Measurements from ENCODE around the gene OR2V2.
"Not testable (repeated sequence)": the region's sequence is repeated elsewhere in the genome, so short reads cannot be mapped to it uniquely, and the experiment has no call there.

Gene OR2V2

GRCh38 chr5:181171782-181172181 lies 24.4 kb downstream of the OR2V2 start:
- TF ChIP-seq CTCF (IDR thresholded peaks at IDR 0.05; ENCODE audit: control extremely low read depth, extremely low read depth, low read depth, missing control alignments) = no peak
- no peak for DNase-seq (ENCODE audit: extremely low spot score)
- ChIA-PET POLR2A (no interaction called here), CTCF (interaction anchor here (5.9 to 6.2 kb wide), 2 partner anchors 12 to 17 kb away, joined by 27 to 42 read pairs; no protein-coding TSS in a partner anchor)

- no peak for TF ChIP-seq CTCF (IDR thresholded peaks at IDR 0.05; ENCODE audit: control extremely low read depth, extremely low read depth, low read depth, missing control alignments)
- peak; percentile 40 for DNase-seq (ENCODE audit: extremely low spot score)
- CTCF ChIA-PET = interaction anchor here (0.8 to 6.2 kb wide), 4 partner anchors 8 to 34 kb away, joined by 3 to 42 read pairs (median 15); no protein-coding TSS in a partner anchor
- POLR2A ChIA-PET = no interaction called here
These were observed 25.6 kb downstream of the OR2V2 start for GRCh38 chr5:181173027-181173419.

GRCh38 chr5:181173420-181174342 lies 26.3 kb downstream of the OR2V2 start:
- no peak for TF ChIP-seq CTCF (IDR thresholded peaks at IDR 0.05; ENCODE audit: control extremely low read depth, extremely low read depth, low read depth, missing control alignments)
- peak; percentile 48 for DNase-seq (ENCODE audit: extremely low spot score)
- ChIA-PET CTCF (interaction anchor here (1.1 to 6.2 kb wide), 4 partner anchors 10 to 75 kb away, joined by 3 to 42 read pairs (median 15); no protein-coding TSS in a partner anchor), POLR2A (no interaction called here)

- CTCF ChIA-PET = interaction anchor here (0.9 to 1.6 kb wide), 2 partner anchors 8 kb away, joined by 4 to 6 read pairs; no protein-coding TSS in a partner anchor
- DNase-seq (ENCODE audit: extremely low spot score) = no peak
- TF ChIP-seq CTCF (IDR thresholded peaks at IDR 0.05; ENCODE audit: control extremely low read depth, extremely low read depth, low read depth, missing control alignments) = no peak
- POLR2A ChIA-PET = no interaction called here
These were observed 29.0 kb downstream of the OR2V2 start for GRCh38 chr5:181176254-181176952.

- DNase-seq (ENCODE audit: extremely low spot score); POLR2A ChIA-PET: not testable (repeated sequence)
- CTCF ChIA-PET = interaction anchor here (1.2 to 1.6 kb wide), 2 partner anchors 9 to 14 kb away, joined by 5 to 6 read pairs; no protein-coding TSS in a partner anchor
These were observed 30.2 kb downstream of the OR2V2 start for GRCh38 chr5:181177559-181177958.

- CTCF ChIA-PET = interaction anchor here (0.7 to 4.0 kb wide), 7 partner anchors 8 to 79 kb away, joined by 3 to 42 read pairs (median 4); partner anchors contain the start of genes TRIM41 and TRIM52
These were observed 34.5 kb downstream of the OR2V2 start for GRCh38 chr5:181181650-181182565.

More at GRCh38 chr5:181181650-181182565, 34.5 kb downstream of the OR2V2 start:
- POLR2A ChIA-PET = no interaction called here
- TF ChIP-seq CTCF (IDR thresholded peaks at IDR 0.05; ENCODE audit: control extremely low read depth, extremely low read depth, low read depth, missing control alignments) = peak; percentile 80
- peak; percentile 71 for DNase-seq (ENCODE audit: extremely low spot score)

All from GM10248 (cell line).